GM19043 (cell line): ENCODE measurements around the gene TSEN34.

ENCODE experiments used
- ATAC-seq: cut with Tn5 transposase; IDR thresholded peaks from one replicate; pipeline ENCODE4 v1.9.1; 2021; ENCODE audit warnings: low read depth; ENCODE audit not compliant: unreplicated experiment

The TSEN34 gene

GRCh38 chr19:54191011-54191810 is at the start of gene TSEN34:
TSEN34 (plus strand) TSS chr19:54191308; CDS start chr19:54191365, 57 bp downstream.
- peak; percentile 24 for ATAC-seq

GRCh38 chr19:54141356-54141755 is 49.8 kb upstream of the TSEN34 start:
- no peak for ATAC-seq

DNA sequence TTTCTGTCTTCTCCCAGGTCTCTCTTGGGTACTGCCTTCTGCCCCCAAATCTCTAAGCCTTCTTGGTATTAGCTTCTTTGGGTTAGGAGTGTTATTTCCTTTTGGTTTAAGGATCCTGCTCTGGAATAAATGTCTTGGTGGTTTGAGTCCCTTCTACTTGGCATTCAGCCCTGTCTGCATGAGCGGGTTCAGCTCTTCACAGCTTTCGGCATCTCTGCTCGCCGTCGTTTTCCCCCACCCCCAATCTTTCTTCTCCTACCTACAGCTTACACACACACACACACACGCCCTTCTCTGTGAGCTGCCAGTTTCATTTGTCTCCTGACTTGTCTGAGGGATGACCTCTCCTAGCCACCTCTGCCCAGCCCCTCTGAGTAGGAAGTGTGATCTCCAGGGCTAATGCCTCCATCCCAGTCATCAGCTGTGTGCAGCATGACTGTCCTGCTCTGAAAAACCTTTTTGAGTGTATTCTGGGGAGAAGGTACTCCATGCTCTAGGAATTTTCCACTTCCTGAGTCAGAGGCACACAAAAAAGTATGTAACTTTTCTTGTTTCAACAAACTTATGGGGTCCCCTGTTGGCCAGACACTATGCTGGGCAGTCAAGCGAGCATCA is 48.8 kb upstream of the TSEN34 start:
- no peak for ATAC-seq

DNA sequence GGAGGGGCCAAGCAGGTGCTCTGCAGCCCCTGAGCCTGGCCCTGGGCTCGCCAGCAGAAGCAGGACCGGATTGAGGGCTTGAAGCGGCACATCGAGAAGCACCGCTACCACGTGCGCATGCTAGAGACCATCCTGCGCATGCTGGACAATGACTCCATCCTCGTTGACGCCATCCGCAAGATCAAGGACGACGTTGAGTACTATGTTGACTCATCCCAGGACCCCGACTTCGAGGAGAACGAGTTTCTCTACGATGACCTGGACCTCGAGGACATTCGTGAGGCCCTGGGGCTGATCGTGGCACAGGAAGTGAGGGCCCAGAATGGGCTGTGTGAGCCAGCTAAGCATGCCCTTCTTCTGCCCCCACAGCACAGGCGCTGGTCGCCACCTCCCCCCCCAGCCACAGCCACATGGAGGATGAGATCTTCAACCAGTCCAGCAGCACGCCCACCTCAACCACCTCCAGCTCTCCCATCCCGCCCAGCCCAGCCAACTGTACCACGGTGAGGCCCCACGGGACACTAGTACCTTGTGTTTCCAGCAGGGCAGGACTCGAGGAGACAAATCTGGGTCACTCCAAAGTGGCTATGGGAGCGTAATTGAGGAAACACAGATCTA is 45.5 kb upstream of the TSEN34 start:
- no peak for ATAC-seq

DNA sequence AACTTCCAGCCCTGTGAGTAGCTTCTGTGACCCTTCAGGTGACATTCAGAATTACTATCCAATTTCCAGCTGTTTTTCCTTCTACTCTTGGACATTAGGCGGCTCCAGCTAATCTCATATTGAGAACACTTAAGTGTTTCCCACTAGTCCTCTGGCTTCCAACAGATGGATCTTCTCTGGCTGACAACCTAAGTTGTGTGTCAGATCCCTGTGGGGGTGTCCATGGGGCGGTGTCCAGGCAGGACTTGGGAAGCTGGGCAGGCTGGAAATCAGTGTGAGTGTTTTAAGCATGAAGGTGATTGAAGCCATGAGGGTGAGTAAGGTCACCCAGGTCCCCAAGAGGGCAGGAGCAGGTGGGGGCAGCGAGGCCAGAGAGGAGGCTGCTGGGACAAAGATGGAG is 43.4 kb upstream of the TSEN34 start:
- no peak for ATAC-seq

DNA sequence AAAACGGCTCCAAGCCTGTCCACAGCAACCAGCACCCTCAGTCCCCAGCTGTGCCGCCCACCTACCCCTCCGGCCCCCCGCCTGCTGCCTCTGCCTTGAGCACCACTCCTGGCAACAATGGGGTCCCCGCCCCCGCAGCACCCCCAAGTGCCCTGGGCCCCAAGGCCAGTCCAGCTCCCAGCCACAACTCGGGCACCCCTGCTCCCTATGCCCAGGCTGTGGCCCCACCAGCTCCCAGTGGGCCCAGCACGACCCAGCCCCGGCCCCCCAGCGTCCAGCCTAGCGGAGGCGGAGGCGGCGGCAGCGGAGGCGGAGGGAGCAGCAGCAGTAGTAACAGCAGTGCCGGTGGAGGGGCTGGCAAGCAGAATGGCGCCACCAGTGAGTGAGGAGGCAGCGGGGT is 43.0 kb upstream of the TSEN34 start:
- ATAC-seq = no peak

DNA sequence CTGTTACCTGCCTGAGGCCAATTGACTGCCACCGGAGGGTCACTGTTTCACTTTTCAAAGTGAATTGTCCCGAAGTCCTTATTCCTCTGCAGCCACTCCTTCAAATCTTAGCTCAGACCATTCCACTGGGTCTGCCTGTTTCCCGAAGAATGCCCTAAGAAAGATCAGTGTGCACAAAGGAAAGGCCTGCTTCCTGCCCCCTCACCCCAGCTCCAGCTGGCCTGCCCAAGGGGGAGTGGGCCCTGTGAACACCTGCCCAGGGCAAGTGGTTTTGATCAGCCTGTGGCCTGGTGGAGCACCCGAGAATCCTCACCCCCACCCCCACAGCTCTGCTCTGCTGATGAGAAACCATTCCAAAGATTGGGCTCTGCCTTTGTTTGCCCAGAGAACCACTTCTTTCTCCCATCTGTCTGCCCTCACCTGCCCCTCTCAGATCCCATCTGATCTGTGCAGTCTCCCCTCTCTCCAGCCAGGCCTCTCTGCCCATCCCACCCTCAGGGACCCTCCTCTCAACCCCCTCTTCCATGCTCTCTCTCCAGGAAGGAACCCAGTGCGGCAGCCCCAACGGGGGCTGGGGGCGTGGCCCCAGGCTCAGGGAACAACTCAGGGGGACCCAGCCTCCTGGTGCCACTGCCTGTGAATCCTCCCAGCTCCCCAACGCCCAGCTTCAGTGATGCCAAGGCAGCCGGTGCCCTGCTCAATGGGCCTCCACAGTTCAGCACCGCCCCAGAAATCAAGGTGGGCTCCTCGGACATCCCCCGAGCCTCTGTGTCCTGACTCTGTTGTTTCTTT is 41.9 kb upstream of the TSEN34 start:
- no peak for ATAC-seq

DNA sequence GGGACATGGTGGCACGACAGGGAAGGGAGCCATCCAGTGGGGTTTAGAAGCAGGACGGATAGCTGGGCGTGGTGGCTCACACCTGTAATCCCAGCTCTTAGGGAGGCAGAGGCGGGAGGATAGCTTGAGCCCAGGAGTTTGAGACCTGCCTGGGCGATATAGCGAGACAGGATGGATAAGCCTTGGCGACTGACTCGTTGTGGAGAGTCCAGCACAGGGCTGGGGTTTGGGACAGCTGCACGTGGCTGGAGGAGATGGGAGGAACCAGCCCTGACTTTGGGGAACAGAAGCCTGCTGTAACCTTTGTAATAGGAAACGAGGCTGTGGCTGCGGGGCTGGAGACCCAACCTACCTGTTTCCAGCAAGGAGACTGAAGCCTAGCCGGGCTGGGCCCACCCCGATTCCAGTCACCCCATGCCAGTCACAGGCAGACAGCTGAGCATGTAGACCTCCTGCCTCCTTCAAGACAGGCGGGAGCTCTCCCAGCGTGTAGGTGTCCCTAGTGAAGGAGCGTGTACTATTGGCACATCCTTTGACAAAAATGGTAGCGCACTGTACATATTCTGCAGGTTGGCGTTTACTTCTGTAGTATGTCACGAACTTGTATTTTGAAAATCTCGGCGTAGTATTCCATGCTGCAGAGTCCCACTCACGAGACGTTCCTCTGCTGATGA is 39.6 kb upstream of the TSEN34 start:
- no peak for ATAC-seq

- no peak for ATAC-seq
These were observed 38.8 kb upstream of the TSEN34 start for GRCh38 chr19:54152267-54152666.

- no peak for ATAC-seq
These were observed 38.1 kb upstream of the TSEN34 start for GRCh38 chr19:54152878-54153524.

DNA sequence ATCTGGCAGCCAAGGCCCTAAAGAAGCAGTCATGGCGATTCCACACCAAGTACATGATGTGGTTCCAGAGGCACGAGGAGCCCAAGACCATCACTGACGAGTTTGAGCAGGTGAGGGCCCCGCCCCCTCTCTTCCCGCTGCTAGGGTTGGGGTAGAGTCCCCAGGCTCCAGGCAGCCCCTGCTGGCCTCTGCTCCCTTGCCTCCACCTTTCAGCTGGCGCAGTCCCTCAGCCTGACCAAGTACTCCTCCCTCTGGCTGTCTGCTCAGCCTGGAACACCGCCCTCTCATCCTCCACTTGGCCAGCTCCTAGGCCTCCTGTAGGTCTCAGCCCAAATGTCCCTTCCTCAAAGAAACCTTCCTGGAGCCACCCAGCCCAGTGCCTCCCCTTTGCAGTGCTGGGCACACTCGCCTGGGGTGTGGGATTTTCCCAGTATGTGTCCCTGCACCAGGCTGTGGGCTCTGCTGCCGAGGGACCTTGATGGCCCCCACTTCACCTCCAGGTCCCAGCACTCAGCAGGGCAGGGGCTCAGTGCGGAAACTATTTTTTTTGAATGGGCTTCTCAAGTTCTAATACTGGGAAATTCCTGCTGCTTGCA is 37.3 kb upstream of the TSEN34 start:
- no peak for ATAC-seq

DNA sequence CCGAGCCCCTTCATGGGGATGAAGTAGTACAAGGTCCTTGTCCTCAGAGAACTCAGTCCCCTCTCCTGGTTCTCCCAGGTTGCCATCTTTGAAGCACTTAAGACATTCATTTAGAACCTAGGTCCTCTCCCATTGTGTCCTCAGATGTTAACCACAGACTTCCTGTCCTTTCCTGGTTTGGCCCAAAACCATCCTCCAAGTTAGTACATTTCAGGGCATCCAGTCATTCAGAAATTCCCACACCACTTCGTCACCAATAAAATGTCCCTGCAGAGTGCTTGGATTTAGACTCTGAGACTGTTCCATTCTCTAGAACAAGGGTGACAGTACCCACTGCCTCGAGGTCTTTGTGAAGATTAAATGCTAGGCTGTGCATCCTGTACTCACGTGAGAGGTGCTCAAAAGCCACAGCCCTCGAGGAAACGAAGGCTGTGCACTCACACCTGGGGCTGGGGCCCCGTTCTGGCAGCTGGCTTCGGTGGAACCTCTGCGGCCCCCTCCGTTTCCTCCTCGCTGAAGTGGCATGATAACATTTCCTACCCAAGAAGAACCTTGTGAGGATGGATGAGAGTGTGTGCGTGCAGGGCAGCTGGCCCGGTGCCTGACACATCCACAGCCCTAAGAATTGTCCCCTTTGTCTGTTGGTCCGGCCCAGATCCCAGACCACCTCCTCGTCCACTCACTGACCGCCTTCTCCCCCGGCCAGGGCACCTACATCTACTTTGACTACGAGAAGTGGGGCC is 36.3 kb upstream of the TSEN34 start:
- no peak for ATAC-seq

- ATAC-seq = no peak
These were observed 35.4 kb upstream of the TSEN34 start for GRCh38 chr19:54155694-54156093.

- no peak for ATAC-seq
These were observed 34.6 kb upstream of the TSEN34 start for GRCh38 chr19:54156490-54156889.

GRCh38 chr19:54156953-54157352 is 34.2 kb upstream of the TSEN34 start:
- ATAC-seq = no peak

DNA sequence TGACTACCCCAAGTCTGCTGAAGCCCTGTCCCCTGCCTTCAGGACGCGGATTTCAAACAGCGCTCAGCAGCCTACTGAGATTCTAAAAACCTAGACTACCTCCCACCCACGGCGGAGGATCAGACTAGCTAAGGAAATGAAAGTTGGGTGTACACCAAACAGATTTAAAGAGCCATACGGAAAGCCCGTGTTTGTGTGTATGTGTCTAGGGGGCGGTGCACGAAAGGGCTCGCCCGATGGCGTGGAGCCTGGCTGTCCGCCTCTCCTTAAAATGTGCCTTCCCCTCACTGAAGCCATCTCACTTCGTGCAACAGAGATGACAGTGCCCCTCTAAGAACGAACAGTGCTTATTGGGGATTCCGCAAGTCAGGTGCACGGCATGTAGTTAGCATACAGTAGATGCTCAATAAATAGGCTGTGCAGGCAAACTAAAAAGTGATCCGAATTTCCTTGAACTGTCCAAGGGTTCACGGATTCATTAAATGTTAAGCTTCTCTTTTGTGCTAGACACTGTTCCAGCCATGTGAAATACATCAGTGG is 32.2 kb upstream of the TSEN34 start:
- no peak for ATAC-seq

- peak; percentile 89 for ATAC-seq
These were observed 31.5 kb upstream of the TSEN34 start, which contains the start of gene LENG1 for GRCh38 chr19:54159352-54160181. LENG1 (minus strand) TSS chr19:54159721; CDS start chr19:54159695, 26 bp downstream.
